Activated CD8-positive, alpha-beta T cell treated with anti-CD3 and anti-CD28 coated beads for 36 hours (primary cell): ENCODE data around the gene SNPH. TPM values are rescaled to one million over a fixed set of nuclear protein-coding genes. Genes with fewer than 3 reads are reported as not detected.

Experiments used
- ATAC-seq: fragments of 200-7000 bp; cut with Tn5 transposase; one replicate; pipeline ENCODE4 v1.10.0; 2021; ENCODE audit warnings: mild to moderate bottlenecking, moderate library complexity
- CTCF ChIA-PET: fragments of 350-600 bp; sonication (Branson Sonifier 250); formaldehyde crosslinking; loops from one replicate; lab custom pipeline; 2021; ENCODE audit warnings: antibody characterized with exemption; lab: Charles Lee
- POLR2A ChIA-PET: fragments of 350-600 bp; sonication (Branson Sonifier 250); formaldehyde crosslinking; loops from one replicate; lab custom pipeline; 2021; ENCODE audit warnings: antibody characterized with exemption; lab: Charles Lee
- DNase-seq: peaks from one replicate; pipeline ENCODE4 v3.0.0-alpha.2; 2020
- H3K27ac Mint-ChIP-seq: one replicate; pipeline ENCODE4 v1.8.0; 2021; ENCODE audit warnings: mild to moderate bottlenecking, mixed read lengths
- H3K27me3 Mint-ChIP-seq: one replicate; pipeline ENCODE4 v1.8.0; 2021; ENCODE audit warnings: mixed read lengths
- H3K36me3 Mint-ChIP-seq: one replicate; pipeline ENCODE4 v1.8.0; 2021; ENCODE audit warnings: low read depth, mixed read lengths
- H3K4me1 Mint-ChIP-seq: one replicate; pipeline ENCODE4 v1.8.0; 2021; ENCODE audit warnings: low read depth, mixed read lengths
- H3K4me3 Mint-ChIP-seq: one replicate; pipeline ENCODE4 v1.8.0; 2021; ENCODE audit warnings: mild to moderate bottlenecking, moderate library complexity, mixed read lengths
- H3K9me3 Mint-ChIP-seq: one replicate; pipeline ENCODE4 v1.8.0; 2021; ENCODE audit warnings: mixed read lengths
- CTCF ChIP-seq: fragments of 200-600 bp; IDR thresholded peaks from one replicate; pipeline ENCODE4 v1.8.0; 2022; ENCODE audit warnings: antibody characterized with exemption, mild to moderate bottlenecking
- intact Hi-C: fragments of 100-400 bp; cut with micrococcal nuclease; formaldehyde crosslinking; loops from one replicate; pipeline ENCODE4 v1.10.0; 2022
- total RNA-seq, 2 experiments: library from RNA; stranded (reverse); gene quantifications; one replicate each; pipeline ENCODE4 v1.2.3, GENCODE V29; 2021

The SNPH gene
- total RNA-seq, 2 experiments from 2014 or later, result 3.7 to 4.1 TPM

- Mint-ChIP-seq H3K4me1 (peaks cover 36% of the 10 kb centered on the region), H3K4me3 (no peak overlapping the region), H3K27me3 (no peaks in the 10 kb centered on the region), H3K27ac (no peak overlapping the region), H3K36me3 (peaks cover 6% of the 10 kb centered on the region), H3K9me3 (no peaks in the 10 kb centered on the region)
- POLR2A ChIA-PET, result interaction anchor here (1.1 kb wide), 1 partner anchor 16 kb away, joined by 4 read pairs; no protein-coding TSS in a partner anchor
- ATAC-seq, result no peak
- intact Hi-C loops, result no loop called here
- CTCF ChIA-PET, result interaction anchor here (1.5 kb wide), 1 partner anchor 9 kb away, joined by 3 read pairs; no protein-coding TSS in a partner anchor
- no peak for TF ChIP-seq CTCF
- DNase-seq, result no peak
Measured at GRCh38 chr20:1296922-1297321, 30.8 kb downstream of the SNPH start.

DNA sequence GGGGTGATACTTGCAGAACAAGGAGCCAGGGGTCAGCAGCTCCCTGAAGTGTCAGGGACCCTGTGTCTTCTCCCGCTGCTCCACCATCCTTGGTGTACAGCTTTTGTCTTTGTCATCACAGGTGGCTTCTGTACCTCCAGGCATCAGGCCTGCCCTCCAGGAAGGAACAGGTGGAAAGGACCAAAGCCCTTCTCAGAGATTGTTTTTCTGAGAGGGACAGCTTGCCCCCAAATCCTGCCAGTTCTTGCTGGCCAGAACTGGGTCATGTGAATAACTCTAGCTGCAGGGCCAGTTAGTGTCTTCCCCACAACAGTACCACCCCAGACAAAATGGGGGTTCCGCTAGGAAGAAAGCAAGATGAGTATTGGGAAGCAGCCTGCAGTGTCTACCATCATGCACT, 31.4 kb downstream of the SNPH start:
- no peaks in the 10 kb centered on the region for H3K9me3 Mint-ChIP-seq
- CTCF ChIA-PET, result interaction anchor here (1.1 to 2.4 kb wide), 4 partner anchors 8 to 31 kb away, joined by 3 to 12 read pairs (median 3); partner anchors contain the start of gene SNPH
- H3K4me3 Mint-ChIP-seq, result no peak overlapping the region
- no peak for ATAC-seq
- H3K27ac Mint-ChIP-seq, result no peak overlapping the region
- intact Hi-C loops, result no loop called here
- peaks cover 6% of the 10 kb centered on the region for H3K36me3 Mint-ChIP-seq
- H3K4me1 Mint-ChIP-seq, result peaks cover 32% of the 10 kb centered on the region
- DNase-seq, result no peak
- POLR2A ChIA-PET, result interaction anchor here (1.1 kb wide), 1 partner anchor 16 kb away, joined by 4 read pairs; no protein-coding TSS in a partner anchor
- H3K27me3 Mint-ChIP-seq, result no peaks in the 10 kb centered on the region
- TF ChIP-seq CTCF, result no peak

DNA sequence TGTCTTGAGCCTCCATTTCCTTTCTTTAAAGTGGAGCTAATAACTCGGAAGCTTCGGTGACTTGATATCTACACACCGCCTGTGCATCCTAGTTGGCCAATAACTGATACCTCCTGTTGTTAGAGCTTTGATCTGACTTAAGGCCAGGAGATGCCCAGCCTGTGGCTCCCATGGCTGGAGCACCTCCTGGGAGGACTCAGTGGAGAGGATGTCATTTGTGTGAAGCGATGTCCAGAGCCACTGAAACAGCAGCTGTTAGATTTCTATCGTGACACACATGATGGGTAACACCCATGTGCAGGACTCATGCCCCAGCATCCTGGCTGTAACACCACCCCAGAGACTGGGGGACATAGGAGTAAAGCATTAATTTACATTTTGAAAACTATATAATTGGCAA, 32.1 kb downstream of the SNPH start:
- Mint-ChIP-seq H3K9me3 (no peaks in the 10 kb centered on the region), H3K4me3 (no peak overlapping the region), H3K27ac (no peak overlapping the region), H3K36me3 (peaks cover 6% of the 10 kb centered on the region), H3K27me3 (no peaks in the 10 kb centered on the region), H3K4me1 (peaks cover 25% of the 10 kb centered on the region)
- intact Hi-C loops, result no loop called here
- TF ChIP-seq CTCF, result no peak
- ChIA-PET POLR2A (interaction anchor here (1.5 kb wide), 1 partner anchor 8 kb away, joined by 4 read pairs; no protein-coding TSS in a partner anchor), CTCF (interaction anchor here (1.0 to 3.1 kb wide), 6 partner anchors 8 to 139 kb away, joined by 3 to 12 read pairs (median 4); partner anchors contain the start of gene SNPH)
- no peak for ATAC-seq
- DNase-seq, result no peak

DNA sequence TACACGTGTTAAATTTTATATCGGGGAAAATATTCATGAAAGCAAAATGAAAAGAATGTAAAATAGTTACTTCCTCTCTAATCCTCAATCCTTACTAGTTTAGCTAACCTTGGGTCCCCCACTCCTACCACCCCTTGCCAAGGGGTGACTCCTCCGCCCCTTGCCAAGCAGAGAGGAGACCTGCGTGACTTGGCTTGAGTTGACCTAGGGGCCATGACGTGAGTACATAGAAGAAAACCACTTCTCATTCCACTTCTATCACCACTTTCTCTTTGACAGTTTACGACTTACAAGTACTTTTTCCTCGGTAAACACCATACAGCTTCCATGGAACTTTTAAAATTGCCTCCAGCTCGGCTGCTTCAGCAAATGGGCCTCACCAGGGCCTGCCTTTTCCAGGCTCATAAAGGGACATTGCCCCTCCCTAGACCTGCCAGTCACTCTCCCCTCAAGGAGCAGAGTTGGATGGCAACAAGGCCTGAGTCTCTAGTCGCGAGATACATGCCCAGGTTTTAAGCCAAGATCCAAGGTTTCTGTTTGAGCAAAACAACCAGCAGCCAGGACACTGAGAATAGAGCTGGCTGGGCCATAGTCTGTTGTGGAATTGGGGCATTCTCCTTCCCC, 32.9 kb downstream of the SNPH start:
- Mint-ChIP-seq H3K36me3 (peaks cover 6% of the 10 kb centered on the region), H3K27me3 (no peaks in the 10 kb centered on the region), H3K27ac (no peak overlapping the region), H3K4me3 (no peak overlapping the region), H3K9me3 (no peaks in the 10 kb centered on the region), H3K4me1 (peaks cover 25% of the 10 kb centered on the region)
- TF ChIP-seq CTCF, result no peak
- intact Hi-C loops, result no loop called here
- CTCF ChIA-PET, result interaction anchor here (1.0 to 3.1 kb wide), 6 partner anchors 11 to 205 kb away, joined by 3 to 13 read pairs (median 8); partner anchors contain the start of gene NSFL1C
- DNase-seq (no peak), ATAC-seq (no peak)
- POLR2A ChIA-PET, result interaction anchor here (0.6 to 1.8 kb wide), 5 partner anchors 8 to 57 kb away, joined by 3 to 12 read pairs (median 3); no protein-coding TSS in a partner anchor

DNA sequence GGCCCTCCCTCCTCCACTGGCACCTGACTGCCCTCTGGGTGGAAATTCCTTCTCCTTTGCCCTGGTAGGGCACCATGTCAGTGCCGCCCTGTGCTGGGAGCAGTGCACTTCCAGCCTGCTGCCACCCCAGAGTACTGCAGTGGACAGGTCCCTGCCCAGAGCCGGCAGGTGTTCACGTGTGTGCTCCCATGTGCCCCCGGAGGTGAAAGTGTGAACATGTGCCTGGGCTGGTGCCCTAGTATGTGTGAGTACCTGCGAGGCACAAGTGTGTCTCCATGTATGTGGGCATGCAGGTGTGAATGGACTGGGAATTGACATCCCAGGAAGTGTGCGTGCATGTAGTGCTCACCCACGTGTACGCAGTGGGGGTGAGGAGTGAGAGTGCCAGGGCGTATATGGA, 33.4 kb downstream of the SNPH start:
- no peaks in the 10 kb centered on the region for H3K9me3 Mint-ChIP-seq
- CTCF ChIA-PET, result interaction anchor here (1.4 to 3.1 kb wide), 5 partner anchors 13 to 204 kb away, joined by 3 to 13 read pairs (median 11); partner anchors contain the start of gene NSFL1C
- no peaks in the 10 kb centered on the region for H3K27me3 Mint-ChIP-seq
- H3K27ac Mint-ChIP-seq, result peak overlapping the region; percentile 18
- peak; percentile 31 for ATAC-seq
- POLR2A ChIA-PET, result interaction anchor here (0.8 to 1.8 kb wide), 4 partner anchors 8 to 18 kb away, joined by 3 to 12 read pairs (median 4); no protein-coding TSS in a partner anchor
- no peak overlapping the region for H3K4me3 Mint-ChIP-seq
- peak; percentile 51 for TF ChIP-seq CTCF
- intact Hi-C loops, result no loop called here
- DNase-seq, result peak; percentile 56
- H3K36me3 Mint-ChIP-seq, result peaks cover 6% of the 10 kb centered on the region
- H3K4me1 Mint-ChIP-seq, result peaks cover 25% of the 10 kb centered on the region
